ENCODE data around the gene CNGA2.

CNGA2 gene

GRCh38 chrX:151741606-151742005 is 7.1 kb downstream of the CNGA2 start:
- in situ Hi-C loops (cut with HindIII; ENCODE audit: low pct_ligation_motif_present, low pct_unique_long_range_greater_than_20kb, low sequenced_read_pairs), result no loop called here
- DNase-seq, result no peak

GRCh38 chrX:151742311-151742710 is 7.8 kb downstream of the CNGA2 start:
- in situ Hi-C loops (cut with HindIII; ENCODE audit: low pct_ligation_motif_present, low pct_unique_long_range_greater_than_20kb, low sequenced_read_pairs), result no loop called here
- no peak for DNase-seq

- in situ Hi-C loops (cut with HindIII; ENCODE audit: low pct_ligation_motif_present, low pct_unique_long_range_greater_than_20kb, low sequenced_read_pairs), result no loop called here
Observed at GRCh38 chrX:151743651-151744470, 9.3 kb downstream of the CNGA2 start.

GRCh38 chrX:151745651-151746050 is 11.1 kb downstream of the CNGA2 start:
- in situ Hi-C loops (cut with HindIII; ENCODE audit: low pct_ligation_motif_present, low pct_unique_long_range_greater_than_20kb, low sequenced_read_pairs), result no loop called here
- DNase-seq, result no peak

More at GRCh38 chrX:151743651-151744470, 9.3 kb downstream of the CNGA2 start:
- no peak for DNase-seq

- in situ Hi-C loops (cut with HindIII; ENCODE audit: low pct_ligation_motif_present, low pct_unique_long_range_greater_than_20kb, low sequenced_read_pairs), result no loop called here
Observed at GRCh38 chrX:151746502-151746901, 12.0 kb downstream of the CNGA2 start.

GRCh38 chrX:151750511-151750910 is 16.0 kb downstream of the CNGA2 start:
- no peak for DNase-seq
- in situ Hi-C loops (cut with HindIII; ENCODE audit: low pct_ligation_motif_present, low pct_unique_long_range_greater_than_20kb, low sequenced_read_pairs), result no loop called here

More at GRCh38 chrX:151746502-151746901, 12.0 kb downstream of the CNGA2 start:
- no peak for DNase-seq

- DNase-seq, result no peak
- in situ Hi-C loops (cut with HindIII; ENCODE audit: low pct_ligation_motif_present, low pct_unique_long_range_greater_than_20kb, low sequenced_read_pairs), result no loop called here
Observed at GRCh38 chrX:151752847-151753246, 18.3 kb downstream of the CNGA2 start.

- in situ Hi-C loops (cut with HindIII; ENCODE audit: low pct_ligation_motif_present, low pct_unique_long_range_greater_than_20kb, low sequenced_read_pairs), result no loop called here
- DNase-seq, result peak; percentile 24
Observed at GRCh38 chrX:151753313-151754046, 18.9 kb downstream of the CNGA2 start.

- DNase-seq, result no peak
- in situ Hi-C loops (cut with HindIII; ENCODE audit: low pct_ligation_motif_present, low pct_unique_long_range_greater_than_20kb, low sequenced_read_pairs), result no loop called here
Observed at GRCh38 chrX:151754047-151754429, 19.5 kb downstream of the CNGA2 start.

GRCh38 chrX:151754641-151755215 is 20.2 kb downstream of the CNGA2 start:
- in situ Hi-C loops (cut with HindIII; ENCODE audit: low pct_ligation_motif_present, low pct_unique_long_range_greater_than_20kb, low sequenced_read_pairs), result no loop called here
- no peak for DNase-seq

GRCh38 chrX:151759041-151759708 is 24.6 kb downstream of the CNGA2 start:
- no peak for DNase-seq
- in situ Hi-C loops (cut with HindIII; ENCODE audit: low pct_ligation_motif_present, low pct_unique_long_range_greater_than_20kb, low sequenced_read_pairs), result no loop called here

- in situ Hi-C loops (cut with HindIII; ENCODE audit: low pct_ligation_motif_present, low pct_unique_long_range_greater_than_20kb, low sequenced_read_pairs), result no loop called here
- DNase-seq, result no peak
Observed at GRCh38 chrX:151762802-151763201, 28.3 kb downstream of the CNGA2 start.

- no peak for DNase-seq
- in situ Hi-C loops (cut with HindIII; ENCODE audit: low pct_ligation_motif_present, low pct_unique_long_range_greater_than_20kb, low sequenced_read_pairs), result no loop called here
Observed at GRCh38 chrX:151763711-151764110, 29.2 kb downstream of the CNGA2 start.

GRCh38 chrX:151765026-151765425 is 30.5 kb downstream of the CNGA2 start:
- in situ Hi-C loops (cut with HindIII; ENCODE audit: low pct_ligation_motif_present, low pct_unique_long_range_greater_than_20kb, low sequenced_read_pairs), result no loop called here
- DNase-seq, result no peak

- no peak for DNase-seq
- in situ Hi-C loops (cut with HindIII; ENCODE audit: low pct_ligation_motif_present, low pct_unique_long_range_greater_than_20kb, low sequenced_read_pairs), result no loop called here
Observed at GRCh38 chrX:151771726-151772125, 37.2 kb downstream of the CNGA2 start.

GRCh38 chrX:151773434-151773833 is 38.9 kb downstream of the CNGA2 start:
- in situ Hi-C loops (cut with HindIII; ENCODE audit: low pct_ligation_motif_present, low pct_unique_long_range_greater_than_20kb, low sequenced_read_pairs), result no loop called here
- no peak for DNase-seq

GRCh38 chrX:151774421-151774820 is 39.9 kb downstream of the CNGA2 start:
- in situ Hi-C loops (cut with HindIII; ENCODE audit: low pct_ligation_motif_present, low pct_unique_long_range_greater_than_20kb, low sequenced_read_pairs), result no loop called here

GRCh38 chrX:151776181-151776731 is 41.7 kb downstream of the CNGA2 start:
- DNase-seq, result no peak
- in situ Hi-C loops (cut with HindIII; ENCODE audit: low pct_ligation_motif_present, low pct_unique_long_range_greater_than_20kb, low sequenced_read_pairs), result no loop called here

More at GRCh38 chrX:151774421-151774820, 39.9 kb downstream of the CNGA2 start:
- DNase-seq, result no peak

GRCh38 chrX:151776936-151777335 is 42.4 kb downstream of the CNGA2 start:
- DNase-seq, result no peak
- in situ Hi-C loops (cut with HindIII; ENCODE audit: low pct_ligation_motif_present, low pct_unique_long_range_greater_than_20kb, low sequenced_read_pairs), result no loop called here
